HG03442 (cell line): Measurements from ENCODE around the gene IL16.
"Not testable (repeated sequence)": the region's sequence is repeated elsewhere in the genome, so short reads cannot be mapped to it uniquely, and the experiment has no call there.

Experiments used
- ATAC-seq: cut with Tn5 transposase; IDR thresholded peaks from one replicate; pipeline ENCODE4 v1.9.1; 2021; ENCODE audit warnings: mild to moderate bottlenecking, moderate library complexity; ENCODE audit not compliant: unreplicated experiment

IL16 gene

DNA sequence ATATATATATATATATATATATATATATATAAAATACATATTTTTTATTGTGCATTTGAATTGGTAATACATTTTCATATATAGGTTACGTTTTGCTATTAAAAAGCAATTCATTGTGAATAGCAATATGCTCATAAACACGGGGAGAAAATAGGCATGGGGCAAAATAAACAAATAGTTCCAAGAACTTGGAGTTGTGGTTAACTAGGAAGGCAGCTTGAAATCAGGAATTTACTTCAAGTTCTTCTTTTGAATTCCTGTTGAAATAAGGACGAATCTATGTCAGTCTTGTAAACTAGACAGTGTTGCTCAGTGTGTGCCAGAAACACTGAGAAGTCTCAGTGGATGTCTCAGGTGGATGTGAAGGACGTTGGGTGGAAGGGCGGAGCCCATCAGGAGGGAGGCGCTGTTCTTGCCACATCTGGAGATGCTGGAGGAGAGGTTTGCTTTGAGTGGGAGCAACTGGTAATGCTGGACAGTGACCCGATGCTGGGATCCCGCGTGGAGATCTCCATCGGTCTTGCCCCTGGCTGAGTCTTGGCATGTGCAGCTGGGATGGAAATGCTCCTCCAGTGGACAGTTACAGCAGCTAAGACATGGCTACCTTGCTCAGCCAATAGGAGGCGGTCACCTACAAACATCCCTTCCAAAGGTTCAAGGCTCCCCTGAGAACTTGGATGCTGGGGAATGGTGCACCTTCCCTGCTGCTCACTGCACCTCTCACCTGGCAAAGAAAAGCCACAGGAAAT lies 2.5 kb downstream of the IL16 start:
- no peak for ATAC-seq

DNA sequence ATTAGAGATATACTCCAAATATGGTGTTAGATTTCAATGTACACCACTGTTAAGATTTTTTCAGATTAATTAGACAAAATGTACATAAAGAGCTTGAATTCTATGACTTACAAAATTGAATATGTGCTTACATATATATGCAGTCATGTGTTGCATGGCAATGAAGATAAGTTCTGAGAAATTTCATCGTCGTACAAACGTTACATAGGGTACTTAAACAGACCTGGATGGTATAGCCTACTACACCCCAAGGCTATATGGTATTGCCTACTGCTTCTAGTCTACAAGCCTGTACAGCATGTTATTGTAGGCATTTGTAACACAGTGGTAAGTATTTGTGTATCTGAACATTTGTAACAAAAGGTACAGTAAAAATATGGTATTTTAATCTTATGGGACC lies 9.3 kb downstream of the IL16 start:
- no peak for ATAC-seq

DNA sequence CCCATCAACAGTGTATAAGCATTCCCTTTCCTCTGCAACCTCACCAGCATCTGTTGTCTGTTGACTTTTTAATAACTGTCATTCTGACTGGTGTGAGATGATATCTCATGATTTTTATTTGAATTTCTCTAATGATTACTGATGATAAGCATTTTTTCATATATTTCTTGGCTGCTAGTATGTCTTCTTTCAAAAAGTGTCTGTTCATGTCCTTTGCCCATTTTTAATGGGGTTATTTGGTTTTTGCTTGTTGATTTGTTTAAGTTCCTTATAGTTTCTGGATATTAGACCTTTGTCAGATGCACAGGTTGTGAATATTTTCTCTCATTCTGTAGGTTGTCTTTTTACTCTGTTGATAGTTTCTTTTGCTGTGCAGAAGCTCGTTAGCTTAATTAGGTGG lies 11.3 kb downstream of the IL16 start:
- not testable (repeated sequence) for ATAC-seq

DNA sequence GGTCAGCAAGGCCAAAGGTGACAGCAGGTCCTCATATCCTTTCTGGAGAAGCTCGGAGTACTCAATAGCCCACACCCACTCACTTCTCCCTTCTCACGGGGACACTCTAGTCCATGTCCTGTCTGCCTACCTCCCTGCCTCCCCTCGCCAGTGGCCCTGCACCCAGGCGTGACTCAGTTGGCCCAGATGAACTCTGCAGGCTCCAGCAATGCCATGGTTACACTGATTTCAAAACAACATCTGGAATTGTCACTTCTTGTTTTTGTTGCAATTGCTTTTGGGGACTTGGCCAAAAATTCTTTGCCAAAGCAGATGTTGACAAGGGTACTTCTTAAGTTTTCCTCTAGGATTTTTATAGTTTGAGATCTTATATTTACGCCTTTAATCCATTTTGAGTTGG lies 13.0 kb downstream of the IL16 start:
- no peak for ATAC-seq

DNA sequence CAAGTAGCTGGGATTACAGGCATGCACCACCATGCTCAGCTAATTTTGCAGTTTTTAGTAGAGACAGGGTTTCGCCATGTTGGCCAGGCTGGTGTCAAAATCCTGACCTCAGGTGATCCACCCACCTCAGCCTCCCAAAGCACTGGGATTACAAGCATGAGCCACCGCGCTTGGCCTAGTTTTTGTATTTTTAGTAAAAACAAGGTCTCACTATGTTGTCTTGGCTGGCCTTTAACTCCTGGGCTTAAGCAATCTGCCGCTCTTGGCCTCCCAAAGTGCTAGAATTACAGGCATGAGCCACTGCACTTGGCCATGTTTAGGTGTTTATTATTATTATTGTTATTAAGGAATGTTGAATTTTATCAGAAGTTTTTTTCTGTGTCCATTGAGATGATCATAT lies 14.7 kb downstream of the IL16 start:
- ATAC-seq = no peak

DNA sequence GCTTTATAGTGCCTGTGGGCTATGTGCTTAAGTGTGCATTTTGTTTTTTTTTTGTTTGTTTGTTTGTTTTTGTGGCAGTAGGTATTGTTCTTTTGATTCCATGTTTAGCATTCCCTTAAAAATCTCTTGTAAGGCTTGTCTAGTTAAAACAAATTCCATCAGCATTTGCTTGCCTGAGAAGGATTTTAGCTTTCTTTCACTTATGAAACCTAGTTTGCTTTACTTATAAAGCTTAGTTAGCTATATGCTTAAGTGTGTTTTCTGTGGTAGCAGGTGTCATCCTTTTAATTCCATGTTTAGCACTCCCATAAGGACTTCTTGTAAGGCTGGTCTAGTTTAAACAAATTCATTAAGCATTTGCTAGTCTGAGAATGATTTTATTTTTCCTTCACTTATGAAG lies 17.3 kb downstream of the IL16 start:
- ATAC-seq = no peak

DNA sequence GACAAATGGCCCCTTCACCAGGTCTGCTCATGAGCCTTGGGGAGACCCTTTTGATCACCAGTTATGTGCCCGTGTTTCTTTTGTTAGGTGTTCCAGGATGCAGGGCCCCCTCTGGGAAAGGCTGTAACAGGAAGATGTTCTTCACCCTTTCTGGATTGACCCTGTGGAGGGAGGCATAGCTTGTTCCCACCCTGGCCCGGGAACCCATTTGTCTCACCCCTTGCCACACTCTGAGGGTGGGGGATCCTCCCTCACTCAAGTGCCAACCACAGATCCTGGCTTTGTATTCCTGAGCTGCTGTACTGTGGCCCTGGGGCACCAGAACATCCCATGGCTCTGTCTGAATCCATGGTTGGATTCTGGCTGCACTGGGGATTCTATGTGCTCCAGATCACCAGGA lies 18.9 kb downstream of the IL16 start:
- no peak for ATAC-seq

DNA sequence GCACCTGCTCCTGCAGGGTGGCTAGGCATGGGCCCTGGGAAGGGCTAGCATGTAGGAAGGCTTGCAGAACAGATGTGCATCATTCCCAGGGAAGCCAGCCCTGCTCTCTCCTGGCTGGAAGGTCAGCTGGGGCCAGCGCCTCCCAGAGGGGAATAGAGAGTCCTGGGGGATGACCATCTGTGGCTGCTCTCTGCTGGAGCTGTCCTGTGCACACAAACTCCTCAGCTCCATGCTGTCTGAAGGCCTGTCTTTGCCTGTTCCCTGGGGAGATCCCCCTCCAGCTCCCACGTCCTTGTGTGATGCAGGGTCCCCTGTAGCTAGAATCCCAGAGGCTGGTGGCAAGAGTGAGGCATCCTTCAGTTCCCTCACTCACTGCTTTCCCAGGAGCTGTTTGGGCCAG lies 19.3 kb downstream of the IL16 start:
- no peak for ATAC-seq

DNA sequence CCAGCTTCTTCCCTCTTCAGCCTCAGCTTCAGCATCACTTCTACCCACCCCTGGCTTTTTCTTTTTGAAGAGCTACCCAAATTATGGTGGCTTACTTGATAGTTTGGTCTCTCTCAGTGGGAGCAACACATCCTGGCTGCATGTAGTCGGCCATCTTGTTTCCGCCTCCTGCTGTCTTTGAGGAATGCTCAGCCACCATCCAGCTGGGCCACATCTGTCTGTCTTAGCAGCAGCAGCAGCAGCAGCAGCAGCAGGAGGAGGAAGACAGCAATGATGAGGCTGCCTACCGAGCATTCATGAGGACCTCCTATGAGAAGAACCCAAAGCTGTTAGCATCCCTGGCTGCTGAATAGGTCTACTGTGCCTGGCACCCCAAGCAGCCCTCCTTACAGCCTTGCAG lies 19.7 kb downstream of the IL16 start:
- ATAC-seq = no peak

DNA sequence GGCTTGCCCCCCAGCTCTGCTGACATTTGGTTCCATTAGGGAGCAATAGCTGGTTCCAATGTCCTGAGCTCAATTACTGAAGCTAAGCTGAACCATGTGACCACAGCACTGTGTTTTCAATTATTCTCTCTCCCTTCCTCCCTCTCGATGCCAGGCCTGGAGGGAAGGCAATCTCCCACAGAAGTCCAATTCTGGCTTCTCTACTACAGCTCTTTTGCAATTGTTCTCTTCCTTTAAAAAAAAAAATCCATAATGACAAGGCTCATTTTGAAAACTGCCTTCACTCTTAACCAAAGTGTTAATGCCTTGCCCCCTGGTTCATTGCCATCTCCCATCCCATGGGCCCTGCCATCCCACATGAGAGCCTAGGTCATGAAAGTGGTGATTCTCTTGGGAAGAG lies 24.8 kb downstream of the IL16 start:
- no peak for ATAC-seq

DNA sequence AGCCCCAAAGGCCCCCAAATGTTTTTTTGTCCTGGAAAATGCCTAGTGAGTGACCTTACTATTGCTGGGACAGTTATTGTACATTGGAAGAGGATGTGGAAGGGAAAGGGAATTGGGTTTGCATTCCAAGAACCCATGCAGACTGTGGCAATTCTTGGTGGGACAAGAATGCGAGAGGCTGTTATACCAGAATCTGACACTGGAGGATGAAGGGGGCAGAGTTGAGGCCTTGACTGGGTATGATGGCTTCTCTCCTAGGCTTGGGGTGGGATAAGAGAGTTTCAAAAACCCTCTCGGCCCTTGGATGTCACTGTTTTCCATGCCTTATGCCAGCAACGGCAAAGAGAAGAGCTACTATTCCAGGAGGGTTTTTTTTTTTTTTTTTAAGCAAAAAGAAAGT lies 25.3 kb downstream of the IL16 start:
- ATAC-seq = no peak

DNA sequence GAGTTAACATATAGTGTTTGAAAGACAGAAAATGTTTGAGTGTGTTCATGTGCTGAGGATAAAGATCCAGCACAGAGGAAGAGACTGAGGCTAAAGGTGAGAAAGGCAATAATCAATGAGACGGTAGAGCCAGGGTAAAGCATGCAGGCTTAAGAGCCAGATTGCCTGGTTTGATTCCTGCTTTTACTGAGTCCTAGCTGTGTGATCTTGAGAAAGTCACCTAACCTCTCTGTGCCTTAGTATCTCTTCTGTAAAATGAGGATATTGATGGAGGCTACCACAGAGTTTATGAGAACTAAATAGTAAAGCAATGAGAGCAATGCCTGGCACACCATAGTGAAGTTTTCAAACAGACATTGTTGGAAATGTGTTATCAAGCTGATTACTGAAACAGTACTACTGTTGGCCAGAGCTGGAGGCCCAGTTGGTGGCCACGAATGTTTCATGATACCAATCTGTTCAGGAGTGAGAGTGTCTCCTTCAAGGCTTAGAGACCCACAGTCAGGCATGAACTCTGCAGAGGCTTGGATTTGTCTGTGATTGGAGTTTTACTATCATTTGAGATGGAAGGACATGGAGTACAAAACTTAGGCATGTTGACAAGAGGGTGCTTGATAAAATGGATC lies 26.8 kb downstream of the IL16 start:
- ATAC-seq = no peak

DNA sequence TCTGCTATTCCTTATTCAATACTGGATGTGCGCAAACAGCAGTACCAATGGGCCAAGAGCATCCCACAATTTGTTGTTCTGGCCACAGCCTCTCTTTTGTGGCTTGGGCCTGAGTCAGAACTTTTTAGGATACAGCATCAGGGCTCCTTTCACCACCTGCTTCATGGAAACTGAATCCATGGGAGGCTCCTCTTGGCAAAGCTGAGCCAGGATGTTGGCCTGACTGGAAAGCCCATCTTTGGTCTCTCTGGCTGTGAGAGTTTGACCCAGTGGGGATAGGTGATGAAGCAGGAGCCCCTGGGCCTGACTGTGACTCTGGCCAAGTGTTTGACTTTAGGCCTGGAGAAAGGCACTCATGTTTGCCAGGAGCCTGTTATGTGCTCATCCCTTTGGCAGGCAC lies 27.6 kb downstream of the IL16 start:
- ATAC-seq = no peak

DNA sequence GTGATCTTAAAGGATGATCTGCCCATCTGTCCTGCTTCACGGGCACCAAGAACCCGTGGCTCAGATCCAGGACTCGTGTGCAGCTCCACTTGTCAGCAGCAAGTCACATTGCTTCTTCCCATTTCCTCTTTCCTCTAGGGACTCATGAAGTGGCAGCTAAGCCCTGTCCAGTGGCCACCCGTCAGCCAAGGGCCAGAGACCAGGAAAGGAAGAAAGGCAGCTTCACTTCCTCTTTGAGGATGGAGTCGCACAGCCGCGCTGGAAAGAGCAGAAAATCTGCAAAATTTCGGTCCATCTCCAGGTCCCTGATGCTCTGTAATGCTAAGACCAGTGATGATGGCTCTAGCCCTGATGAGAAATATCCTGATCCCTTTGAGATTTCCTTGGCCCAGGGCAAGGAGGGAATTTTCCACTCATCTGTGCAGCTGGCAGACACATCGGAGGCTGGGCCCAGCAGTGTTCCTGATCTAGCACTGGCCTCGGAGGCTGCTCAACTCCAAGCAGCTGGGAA lies 28.5 kb downstream of the IL16 start:
- ATAC-seq = no peak

DNA sequence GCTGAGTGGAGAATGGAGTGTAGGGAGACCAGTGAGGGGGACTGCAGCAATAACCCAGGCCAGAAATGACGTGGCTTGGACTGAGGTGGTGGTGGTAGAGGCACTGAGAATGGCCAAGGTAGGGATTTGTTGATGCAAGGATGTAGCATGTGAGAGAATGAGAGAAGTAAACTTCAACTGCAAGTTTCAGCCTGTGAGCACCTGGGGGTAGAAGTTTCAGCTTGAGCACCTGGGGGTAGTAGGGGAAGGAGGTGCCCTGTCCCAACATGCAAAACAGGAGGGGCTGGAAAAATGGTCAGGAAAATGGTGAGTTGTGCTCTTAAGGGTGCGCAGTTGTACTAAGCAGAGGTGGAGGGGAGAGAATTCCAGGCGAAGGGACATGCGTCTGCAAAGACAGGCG lies 31.0 kb downstream of the IL16 start:
- no peak for ATAC-seq

DNA sequence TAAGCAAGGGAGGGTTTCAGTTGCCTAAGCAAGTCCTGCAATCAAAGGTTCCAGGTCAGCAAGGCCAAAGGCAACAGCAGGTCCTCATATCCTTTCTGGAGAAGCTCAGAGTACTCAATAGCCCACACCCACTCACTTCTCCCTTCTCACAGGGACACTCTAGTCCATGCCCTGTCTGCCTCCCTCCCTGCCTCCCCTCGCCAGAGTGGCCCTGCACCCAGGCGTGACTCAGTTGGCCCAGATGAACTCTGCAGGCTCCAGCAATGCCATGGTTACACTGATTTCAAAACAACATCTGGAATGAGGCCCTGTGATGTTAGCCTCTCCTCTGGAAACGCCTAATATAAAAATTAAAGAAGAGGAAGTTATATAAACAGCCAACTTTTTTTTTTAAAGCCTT lies 32.9 kb downstream of the IL16 start:
- ATAC-seq = no peak

DNA sequence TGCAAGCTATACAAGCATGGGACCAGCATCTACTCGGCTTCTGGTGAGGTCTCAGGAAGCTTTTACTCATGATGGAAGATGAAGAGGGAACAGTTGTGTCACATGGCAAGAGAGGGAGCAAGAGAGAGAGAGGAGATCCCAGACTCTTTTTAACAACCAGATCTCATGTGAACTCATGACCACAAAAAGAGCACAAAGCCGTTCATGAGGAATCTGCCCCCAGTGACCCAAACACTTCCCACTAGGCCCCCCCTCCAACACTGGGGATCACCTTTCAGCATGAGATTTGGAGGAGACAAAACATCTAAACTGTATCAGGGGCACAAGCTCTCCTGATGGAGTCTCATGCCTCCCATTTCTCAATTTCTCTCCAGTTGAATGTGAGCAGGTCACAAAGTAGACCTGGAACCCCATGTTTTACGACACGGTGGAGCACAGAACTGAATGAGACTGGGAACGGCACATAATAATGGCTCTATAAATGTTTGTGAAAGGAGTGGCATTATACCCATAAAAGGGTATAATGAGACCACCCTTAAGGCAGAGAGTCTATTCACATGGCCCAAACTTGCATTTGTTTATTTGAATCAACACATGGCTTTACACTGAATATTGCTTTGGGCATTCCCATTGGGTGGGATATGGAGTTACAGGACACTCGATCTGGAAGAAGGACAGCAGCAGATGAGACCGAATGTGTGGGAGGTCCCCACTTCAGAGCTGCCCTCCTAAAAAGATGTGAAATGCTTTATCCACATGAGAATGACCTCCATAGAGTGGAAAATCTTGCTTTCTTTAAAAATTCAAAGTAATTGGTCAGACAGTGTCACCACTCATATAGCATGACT lies 38.8 kb downstream of the IL16 start:
- no peak for ATAC-seq

DNA sequence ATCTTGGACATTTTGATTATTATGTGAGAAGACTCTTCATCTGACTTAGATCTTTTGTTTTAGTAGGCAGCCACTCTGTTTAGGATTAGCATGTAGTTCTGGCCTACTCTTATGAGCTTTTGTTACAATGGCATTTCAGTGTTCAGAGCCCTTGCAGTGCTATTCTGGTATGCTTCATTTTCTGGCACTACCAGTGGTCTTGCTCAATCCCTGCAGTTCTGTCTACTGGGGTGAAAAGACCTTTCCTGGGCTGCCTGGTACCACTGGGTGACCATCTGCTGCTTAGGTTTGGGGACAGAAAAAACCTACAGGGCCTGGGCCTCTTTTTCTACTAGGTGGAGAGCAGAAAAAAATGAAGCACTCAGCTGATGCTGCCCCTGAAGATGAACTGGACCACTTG lies 42.5 kb downstream of the IL16 start:
- no peak for ATAC-seq

DNA sequence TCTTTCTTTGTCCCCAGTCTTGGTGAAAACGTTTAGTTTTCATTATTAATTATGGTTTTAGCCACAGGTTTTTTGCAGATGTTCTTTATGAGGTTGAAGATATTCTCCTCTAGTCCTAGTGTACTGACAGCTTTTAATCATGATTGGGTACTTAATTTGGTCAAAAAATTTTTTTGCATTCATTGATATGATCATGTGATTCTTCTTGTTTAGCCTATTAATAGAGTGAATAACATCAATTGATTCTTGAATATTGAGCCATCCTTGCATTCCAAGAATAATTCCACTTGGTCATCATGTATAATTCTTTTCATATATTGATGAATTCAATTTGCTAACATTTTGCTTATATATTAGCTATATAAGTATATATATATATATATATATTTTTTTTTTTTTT lies 46.1 kb downstream of the IL16 start:
- no peak for ATAC-seq

DNA sequence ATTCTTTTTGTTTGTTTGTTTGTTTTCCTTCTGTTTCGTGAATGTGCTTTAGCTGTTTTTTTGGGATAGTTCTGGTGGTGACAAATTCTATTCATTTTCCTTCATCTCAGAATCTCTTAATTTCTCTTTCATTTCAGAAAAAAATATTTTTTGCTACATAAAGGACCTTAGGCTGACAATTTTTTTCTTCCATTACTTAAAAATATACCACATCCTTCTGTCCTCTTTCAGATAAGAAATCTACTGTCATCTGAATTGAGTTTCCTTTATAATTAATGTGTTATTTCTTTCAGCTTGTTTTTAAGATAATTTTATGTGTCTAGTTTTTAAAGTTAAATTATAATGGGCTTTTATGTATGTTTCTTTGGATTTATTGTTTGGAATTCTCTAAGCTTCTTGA lies 47.6 kb downstream of the IL16 start:
- ATAC-seq = no peak

DNA sequence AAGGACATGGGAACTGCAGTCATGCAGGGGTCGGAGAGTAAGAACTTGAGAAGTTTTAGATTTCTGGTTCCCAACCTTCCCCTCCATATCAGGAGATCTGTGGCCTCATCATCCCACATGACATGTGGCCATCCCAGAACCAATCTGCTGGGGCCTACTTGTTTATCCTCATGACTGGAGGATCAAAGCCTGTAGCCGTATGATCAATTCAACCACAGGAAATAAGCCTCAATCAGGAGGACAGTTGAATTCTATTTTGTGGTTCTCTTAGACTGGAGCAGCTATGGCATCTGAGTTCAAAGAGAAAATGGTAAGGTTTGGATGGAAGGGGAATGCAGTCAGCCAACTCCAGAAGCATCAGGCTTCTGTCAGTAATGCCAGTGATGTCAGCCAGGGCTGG lies 57.2 kb downstream of the IL16 start:
- no peak for ATAC-seq
